NCI-H128 (cell line): ENCODE data around the gene NEAT1.

Experiments used
- DNase-seq: peaks from one replicate; lab custom pipeline; 2025; ENCODE audit not compliant: unreplicated experiment; lab: John Stamatoyannopoulos, UW

The NEAT1 gene

GRCh38 chr11:65422633-65423515 lies at the start of gene NEAT1:
Gene NEAT1 (plus strand): TSS chr11:65422798.
- DNase-seq = no peak

- no peak for DNase-seq
These were observed 48.6 kb upstream of the NEAT1 start for GRCh38 chr11:65373839-65374580.

GRCh38 chr11:65375012-65375411 lies 47.6 kb upstream of the NEAT1 start:
- DNase-seq = no peak

- no peak for DNase-seq
These were observed 46.4 kb upstream of the NEAT1 start for GRCh38 chr11:65376138-65376713.

GRCh38 chr11:65377036-65377435 lies 45.6 kb upstream of the NEAT1 start:
- no peak for DNase-seq

- no peak for DNase-seq
These were observed 44.8 kb upstream of the NEAT1 start for GRCh38 chr11:65377777-65378176.

- DNase-seq = no peak
These were observed 44.2 kb upstream of the NEAT1 start for GRCh38 chr11:65378208-65378927.

GRCh38 chr11:65378928-65379638 lies 43.5 kb upstream of the NEAT1 start:
- DNase-seq = no peak

- no peak for DNase-seq
These were observed 42.7 kb upstream of the NEAT1 start for GRCh38 chr11:65379698-65380459.

- DNase-seq = no peak
These were observed 42.0 kb upstream of the NEAT1 start for GRCh38 chr11:65380460-65381119.

- no peak for DNase-seq
These were observed 40.9 kb upstream of the NEAT1 start for GRCh38 chr11:65381716-65382032.

- DNase-seq = peak; percentile 64
These were observed 40.4 kb upstream of the NEAT1 start, which contains the start of gene SLC25A45 for GRCh38 chr11:65382033-65382803. Gene SLC25A45 (minus strand): TSS chr11:65382646. CDS start chr11:65381951, 695 bp downstream.

- DNase-seq = peak; percentile 86
These were observed 39.7 kb upstream of the NEAT1 start for GRCh38 chr11:65382804-65383368.

- DNase-seq = no peak
These were observed 38.8 kb upstream of the NEAT1 start for GRCh38 chr11:65383778-65384177.

GRCh38 chr11:65384301-65384889 lies 38.2 kb upstream of the NEAT1 start:
- no peak for DNase-seq

- DNase-seq = peak; percentile 61
These were observed 36.1 kb upstream of the NEAT1 start, which contains the start of gene FRMD8 for GRCh38 chr11:65386307-65387140. Gene FRMD8 (plus strand): TSS chr11:65386637. CDS start chr11:65387037, 400 bp downstream.

GRCh38 chr11:65388731-65389130 lies 33.9 kb upstream of the NEAT1 start:
- DNase-seq = no peak
